Measurements from ENCODE around the gene C1QC.

The C1QC gene

GRCh38 chr1:22619252-22619651, 24.2 kb upstream of the C1QC start:
- no peak for DNase-seq (ENCODE audit: low spot score)

- no peak for DNase-seq (ENCODE audit: low spot score)
Measured at GRCh38 chr1:22619798-22620197, 23.6 kb upstream of the C1QC start.

- no peak for DNase-seq (ENCODE audit: low spot score)
Measured at GRCh38 chr1:22621761-22622160, 21.7 kb upstream of the C1QC start.

GRCh38 chr1:22625262-22625925, 18.0 kb upstream of the C1QC start:
- no peak for DNase-seq (ENCODE audit: low spot score)

- DNase-seq (ENCODE audit: low spot score): no peak
Measured at GRCh38 chr1:22626237-22627157, 16.9 kb upstream of the C1QC start.

- no peak for DNase-seq (ENCODE audit: low spot score)
Measured at GRCh38 chr1:22627331-22627730, 16.1 kb upstream of the C1QC start.

GRCh38 chr1:22628698-22629444, 14.6 kb upstream of the C1QC start:
- DNase-seq (ENCODE audit: low spot score): no peak

GRCh38 chr1:22629886-22630285, 13.5 kb upstream of the C1QC start:
- DNase-seq (ENCODE audit: low spot score): no peak

GRCh38 chr1:22633697-22634463, 9.6 kb upstream of the C1QC start:
- DNase-seq (ENCODE audit: low spot score): no peak

GRCh38 chr1:22635436-22635835, 8.0 kb upstream of the C1QC start:
- no peak for DNase-seq (ENCODE audit: low spot score)

GRCh38 chr1:22636353-22636752, 7.1 kb upstream of the C1QC start, which contains the start of gene C1QA:
Gene C1QA (plus strand): TSS chr1:22636628. CDS start chr1:22637617, 989 bp downstream.
- DNase-seq (ENCODE audit: low spot score): no peak

- no peak for DNase-seq (ENCODE audit: low spot score)
Measured at GRCh38 chr1:22636927-22637326, 6.5 kb upstream of the C1QC start.

GRCh38 chr1:22637907-22638445, 5.5 kb upstream of the C1QC start:
- DNase-seq (ENCODE audit: low spot score): no peak

- DNase-seq (ENCODE audit: low spot score): no peak
Measured at GRCh38 chr1:22638476-22639234, 4.8 kb upstream of the C1QC start.

GRCh38 chr1:22639286-22639685, 4.1 kb upstream of the C1QC start:
- DNase-seq (ENCODE audit: low spot score): no peak

- no peak for DNase-seq (ENCODE audit: low spot score)
Measured at GRCh38 chr1:22641247-22641646, 2.2 kb upstream of the C1QC start.

- DNase-seq (ENCODE audit: low spot score): peak; percentile 89
Measured at GRCh38 chr1:22641906-22642636, 1.4 kb upstream of the C1QC start.

- no peak for DNase-seq (ENCODE audit: low spot score)
Measured at GRCh38 chr1:22643928-22644327, 495 bp downstream of the C1QC start.

GRCh38 chr1:22645931-22646330, 2.5 kb downstream of the C1QC start:
- no peak for DNase-seq (ENCODE audit: low spot score)

- DNase-seq (ENCODE audit: low spot score): no peak
Measured at GRCh38 chr1:22646384-22646783, 3.0 kb downstream of the C1QC start.

Measured in ecto neural progenitor cell (in vitro differentiated cells).